ENCODE data around the gene GRIK4.
"Not testable (repeated sequence)": the region's sequence is repeated elsewhere in the genome, so short reads cannot be mapped to it uniquely, and the experiment has no call there.

The GRIK4 gene

GRCh38 chr11:120610111-120610510, 98.6 kb downstream of the GRIK4 start:
- no peak for FAIRE-seq

- no peak for FAIRE-seq
Measured at GRCh38 chr11:120611581-120611980, 100.0 kb downstream of the GRIK4 start.

DNA sequence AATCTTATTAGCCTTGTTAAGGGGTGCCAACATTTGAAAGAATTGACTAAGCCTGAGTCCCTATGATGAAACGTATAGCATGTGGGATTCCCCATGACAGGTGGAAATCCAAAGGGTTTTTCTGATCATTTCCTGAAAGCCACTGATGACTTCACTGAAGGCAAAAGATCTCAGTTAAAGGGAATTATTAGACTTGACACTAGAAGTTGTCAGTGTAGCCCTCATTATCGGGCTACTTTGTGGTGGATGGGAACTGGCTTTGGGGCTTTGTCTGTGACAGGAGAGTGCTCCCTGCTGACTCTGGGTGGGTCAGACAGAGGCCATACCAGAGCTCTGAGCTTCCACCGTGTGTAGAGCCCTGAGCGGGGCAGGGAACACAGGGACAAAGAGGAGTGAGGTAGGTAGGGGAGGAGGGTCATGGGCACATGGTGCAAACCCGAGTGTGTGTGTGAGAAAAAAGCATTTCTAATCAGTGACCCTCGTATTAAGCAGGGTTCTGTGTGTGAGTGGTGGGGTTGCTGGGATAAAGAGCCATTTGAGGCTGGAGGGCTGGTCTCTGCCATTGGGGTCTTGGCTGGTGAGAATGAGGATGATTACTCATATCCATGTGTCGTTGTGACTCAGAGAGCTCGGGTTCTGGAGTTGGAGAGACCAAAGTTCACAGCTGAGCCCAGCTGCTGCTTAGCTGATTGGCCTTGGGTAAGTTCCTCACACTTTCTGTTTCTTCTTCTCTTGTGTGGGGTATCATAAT, 101.1 kb downstream of the GRIK4 start:
- FAIRE-seq = no peak

- FAIRE-seq = no peak
Measured at GRCh38 chr11:120613264-120614226, 102.0 kb downstream of the GRIK4 start.

GRCh38 chr11:120615391-120615790, 103.8 kb downstream of the GRIK4 start:
- FAIRE-seq = no peak

GRCh38 chr11:120618399-120618798, 106.9 kb downstream of the GRIK4 start:
- no peak for FAIRE-seq

- FAIRE-seq = no peak
Measured at GRCh38 chr11:120622189-120622875, 110.8 kb downstream of the GRIK4 start.

DNA sequence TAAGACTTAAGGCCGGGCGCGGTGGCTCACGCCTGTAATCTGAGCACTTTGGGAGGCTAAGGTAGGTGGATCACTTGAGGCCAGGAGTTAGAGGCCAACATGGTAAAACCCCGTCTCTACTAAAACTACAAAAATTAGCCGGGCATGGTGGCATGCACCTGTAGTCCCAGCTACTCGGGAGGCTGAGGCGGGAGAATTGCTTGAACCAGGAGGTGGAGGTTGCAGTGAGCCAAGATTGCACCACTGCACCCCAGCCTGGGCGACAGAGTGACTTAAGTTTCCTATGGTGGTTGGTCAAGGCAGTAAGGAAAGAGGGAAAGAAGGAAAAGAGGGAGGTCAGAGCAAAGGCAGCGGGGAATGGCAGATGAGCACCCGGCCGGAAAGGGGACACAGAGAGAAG, 113.4 kb downstream of the GRIK4 start:
- not testable (repeated sequence) for FAIRE-seq

DNA sequence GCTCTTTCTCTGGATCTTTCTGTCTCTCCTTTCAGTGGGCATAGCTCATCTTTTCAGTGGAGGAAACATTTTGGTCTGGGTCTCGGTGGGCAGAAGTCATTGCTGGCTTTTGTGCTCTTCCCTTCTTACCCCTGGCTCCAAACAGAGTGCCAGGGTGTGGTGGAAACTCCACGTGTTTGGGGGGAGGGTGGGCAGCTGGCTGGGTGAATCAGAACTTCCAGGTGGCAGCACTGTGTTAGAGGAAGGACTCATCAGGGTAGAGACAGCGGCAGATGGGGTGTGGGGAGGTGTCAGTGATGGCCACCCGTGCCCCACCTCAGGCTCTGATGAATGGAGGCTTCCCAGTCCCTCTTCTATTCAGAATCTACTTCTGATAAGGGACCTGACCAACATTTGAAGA, 114.0 kb downstream of the GRIK4 start:
- no peak for FAIRE-seq

DNA sequence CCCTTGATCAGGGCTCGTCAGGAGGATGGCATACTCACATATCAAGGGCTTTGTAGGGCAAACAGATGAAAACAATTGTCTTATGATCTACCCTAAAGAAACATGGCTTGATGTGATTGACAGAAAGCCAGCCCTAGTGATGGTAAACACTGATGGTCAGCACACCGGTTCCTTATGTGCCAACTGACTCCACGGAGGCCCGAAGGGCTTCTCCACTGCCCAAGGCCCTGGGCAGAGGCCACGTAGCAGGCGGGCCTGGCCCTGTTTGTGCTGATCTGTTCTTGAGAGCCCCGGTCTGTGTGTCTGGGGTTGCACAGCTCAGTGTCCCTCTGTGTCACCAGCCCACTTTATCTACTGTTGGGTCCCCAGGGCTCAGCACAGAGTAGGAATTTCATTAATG, 115.2 kb downstream of the GRIK4 start:
- no peak for FAIRE-seq

GRCh38 chr11:120627327-120628163, 116.0 kb downstream of the GRIK4 start:
- no peak for FAIRE-seq

DNA sequence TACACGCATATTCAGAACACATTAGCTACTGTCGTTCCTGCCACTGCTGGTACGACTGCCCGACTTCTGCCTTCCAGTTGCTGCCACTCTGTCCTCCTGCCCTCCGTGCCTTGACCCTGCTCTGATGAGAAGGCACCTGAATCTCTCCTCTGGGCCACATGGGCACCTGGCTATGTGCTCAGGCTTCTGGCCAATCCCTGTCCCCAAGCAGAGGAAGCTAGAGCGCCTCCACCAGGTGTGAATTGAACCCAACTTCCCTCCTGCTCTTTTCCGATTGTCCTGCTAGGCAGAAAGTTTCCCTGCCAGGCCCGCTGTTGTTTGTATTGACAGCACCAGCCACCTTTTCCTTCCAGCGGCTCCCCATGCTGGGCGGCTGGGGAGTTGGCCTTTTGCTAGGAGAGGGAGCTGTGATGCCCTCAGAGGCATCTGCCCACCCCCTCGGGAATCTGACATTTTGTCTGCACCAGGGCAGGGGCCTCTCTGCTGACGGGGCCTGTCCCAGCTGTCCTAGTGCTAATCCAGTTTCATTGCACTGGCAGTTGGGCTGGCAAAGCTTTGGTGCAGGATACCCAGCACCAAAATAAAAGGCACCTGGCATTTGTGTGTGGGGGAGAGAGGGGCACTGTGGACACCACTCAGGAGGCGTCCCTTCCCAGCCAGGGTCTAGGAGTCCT, 118.0 kb downstream of the GRIK4 start:
- FAIRE-seq = no peak

DNA sequence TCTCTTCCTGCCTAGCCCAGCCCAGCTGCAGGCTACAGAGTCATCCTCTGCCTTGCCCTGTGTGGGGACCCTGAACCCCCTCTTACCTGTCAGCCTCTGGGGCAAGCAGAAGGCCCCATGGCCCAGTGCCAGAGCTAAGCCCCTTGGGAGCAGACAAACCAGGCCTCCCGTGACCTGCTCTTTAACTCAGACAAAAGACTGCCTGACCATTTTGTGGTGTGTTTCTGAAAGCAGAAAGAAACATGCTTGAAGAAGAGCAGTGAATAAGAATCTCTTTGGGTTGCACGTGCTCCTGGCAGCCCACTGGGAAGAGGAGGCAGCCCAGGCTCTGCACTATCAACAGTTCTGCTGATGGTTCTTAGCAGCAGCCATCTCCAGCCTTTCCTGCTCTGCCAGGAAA, 118.6 kb downstream of the GRIK4 start:
- no peak for FAIRE-seq

- FAIRE-seq = no peak
Measured at GRCh38 chr11:120632579-120632978, 121.0 kb downstream of the GRIK4 start.

DNA sequence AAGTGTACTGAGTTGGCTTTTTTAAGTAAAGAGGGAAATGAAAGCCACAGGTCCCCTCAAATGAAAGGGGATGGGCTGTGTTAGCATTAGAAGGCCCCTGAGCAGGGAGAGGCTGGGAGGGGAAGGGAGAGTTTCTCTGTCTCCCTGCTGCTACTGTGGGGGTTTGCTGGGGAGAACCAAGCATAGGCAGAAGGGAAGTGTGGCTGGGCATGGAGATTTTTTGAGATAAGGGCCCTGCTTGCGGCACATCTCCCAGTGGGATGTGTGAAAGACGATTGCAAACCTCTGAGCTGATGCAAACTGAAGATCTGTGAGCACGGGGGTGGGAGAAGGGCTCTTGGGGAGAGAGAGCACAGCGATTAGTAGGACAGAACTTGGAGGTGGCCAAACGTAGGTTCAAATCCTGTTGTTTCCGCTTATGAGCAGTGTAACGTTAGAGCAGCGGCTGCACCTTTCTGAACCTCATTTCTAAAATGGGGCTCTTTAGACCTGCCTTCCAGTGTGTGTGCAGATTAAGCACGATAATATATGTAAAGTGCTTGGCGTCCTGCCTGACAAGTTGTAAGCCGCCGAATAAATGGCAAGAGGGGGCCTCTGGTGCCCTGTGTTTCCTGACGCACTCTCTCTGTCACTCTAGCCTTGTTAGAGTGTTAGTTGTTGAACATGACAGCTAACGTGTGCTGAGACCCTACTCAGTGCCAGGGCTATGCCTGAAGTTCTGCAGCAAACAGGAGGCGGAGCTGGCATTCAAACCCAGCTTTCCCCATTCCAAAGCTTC, 122.3 kb downstream of the GRIK4 start:
- no peak for FAIRE-seq

DNA sequence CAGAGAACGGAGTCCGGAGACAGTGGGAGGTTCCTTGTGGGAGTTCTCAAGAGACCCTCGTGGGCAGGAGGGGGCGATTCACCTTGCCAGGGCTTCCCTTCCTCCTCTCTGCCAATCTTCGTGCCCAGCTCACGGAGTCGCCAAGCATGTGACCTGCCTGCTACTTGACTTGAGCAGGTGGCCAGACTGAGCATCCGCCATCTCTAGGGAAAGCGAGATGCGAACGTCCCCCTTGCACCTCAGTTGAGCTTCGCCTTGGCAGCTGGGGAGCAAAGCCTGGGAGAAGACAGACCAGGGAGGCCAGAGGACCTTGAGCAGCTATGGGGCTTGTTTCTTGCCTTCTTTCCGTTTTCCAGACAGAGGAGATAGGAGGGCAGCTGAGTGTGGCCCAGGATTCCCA, 123.2 kb downstream of the GRIK4 start:
- no peak for FAIRE-seq

GRCh38 chr11:120635136-120635810, 123.7 kb downstream of the GRIK4 start:
- no peak for FAIRE-seq

GRCh38 chr11:120637131-120637530, 125.6 kb downstream of the GRIK4 start:
- FAIRE-seq = no peak

DNA sequence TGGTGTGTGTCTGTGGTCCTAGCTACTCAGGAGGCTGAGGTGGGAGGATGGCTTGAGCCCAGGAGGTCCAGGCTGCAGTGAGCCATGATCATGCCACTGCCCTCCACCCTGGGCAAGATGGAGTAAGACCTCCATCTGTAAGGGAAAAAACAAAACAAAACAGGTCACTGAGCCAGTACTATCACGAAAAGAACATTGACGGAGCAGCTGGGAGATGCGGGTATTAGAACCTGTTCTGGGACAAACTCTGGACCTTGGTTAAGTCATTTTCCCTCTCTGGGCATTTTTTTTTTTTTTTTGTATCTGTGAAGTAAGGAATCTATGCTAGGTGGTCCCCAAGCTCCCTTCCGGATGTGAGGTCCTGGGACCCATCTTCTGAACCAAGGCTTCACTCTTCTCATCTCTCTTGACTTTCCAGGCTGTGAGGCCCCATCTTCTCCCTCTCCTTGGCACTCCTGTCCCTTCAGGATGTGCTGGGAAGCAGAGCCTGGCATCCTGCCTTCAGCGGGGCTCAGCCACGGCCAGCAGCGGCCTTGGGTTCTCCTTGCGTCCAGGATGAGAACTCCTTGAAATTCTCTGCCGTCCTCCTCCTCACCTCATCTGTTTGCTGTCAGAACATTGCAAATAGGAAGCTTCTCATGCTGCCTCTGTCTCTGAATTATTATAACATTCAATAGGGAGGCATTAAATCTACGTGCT, 130.8 kb downstream of the GRIK4 start:
- no peak for FAIRE-seq

DNA sequence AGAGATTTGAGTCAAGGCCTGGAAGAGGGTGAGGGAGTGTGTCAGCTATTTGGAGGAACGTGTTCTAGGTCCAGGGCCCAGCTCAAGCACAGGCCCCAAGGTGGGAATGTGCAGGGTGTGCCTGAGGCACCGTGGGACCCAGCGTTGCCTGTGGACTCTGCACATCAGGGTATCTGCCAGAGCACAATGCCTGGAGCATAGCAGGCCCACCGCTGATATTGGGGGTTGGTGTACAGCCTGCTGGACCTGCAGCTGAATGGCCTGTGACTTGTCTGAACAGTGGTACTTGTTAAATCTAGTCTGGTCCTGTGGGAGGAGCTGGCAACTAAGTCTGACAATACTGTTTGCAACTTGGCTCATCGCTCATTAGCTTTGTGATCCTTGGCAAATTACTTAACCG, 131.7 kb downstream of the GRIK4 start:
- no peak for FAIRE-seq

Measured in A204.1 (cell line).